C4-2B (cell line): ENCODE measurements around the gene LSM2.

Experiments used
- H3K27ac ChIP-seq: fragments of 450-650 bp; 2 replicates; pipeline ENCODE4 v1.5.1; 2017
- CTCF ChIP-seq: fragments of 450-650 bp; conservative IDR thresholded peaks from 2 replicates; pipeline ENCODE4 v1.5.1; 2017; ENCODE audit warnings: mild to moderate bottlenecking
- ZFX ChIP-seq: fragments of 450-650 bp; IDR thresholded peaks from 2 replicates; pipeline ENCODE4 v1.6.1; 2017

LSM2 gene

DNA sequence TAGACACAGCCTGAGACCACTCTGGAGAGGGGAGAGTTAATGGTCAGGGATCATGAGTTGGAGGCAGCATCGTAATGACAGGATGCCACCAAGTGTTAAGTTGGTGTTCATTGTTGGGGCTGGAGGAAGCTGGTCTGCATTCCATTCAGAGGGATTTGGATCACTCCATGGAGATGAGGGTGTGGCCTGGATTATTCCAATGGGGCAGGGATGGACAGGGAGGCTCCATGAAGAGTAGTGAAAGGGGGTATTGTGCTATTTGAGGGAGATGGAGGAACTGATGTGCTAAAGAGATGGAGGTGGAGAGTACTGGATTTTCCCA lies 43.2 kb downstream of the LSM2 start:
- TF ChIP-seq ZFX = no peak
- no peak for TF ChIP-seq CTCF
- no peak overlapping the region for H3K27ac ChIP-seq

GRCh38 chr6:31762878-31763618 lies 43.7 kb downstream of the LSM2 start:
- TF ChIP-seq ZFX (no peak), CTCF (no peak)
- no peak overlapping the region for H3K27ac ChIP-seq

- no peak within 1 kb of the TSS for H3K27ac ChIP-seq
- no peak for TF ChIP-seq CTCF
- no peak for TF ChIP-seq ZFX
These were observed 44.4 kb downstream of the LSM2 start, which contains the start of gene SAPCD1 for GRCh38 chr6:31762356-31762755. Gene SAPCD1 (plus strand): TSS chr6:31762656. CDS start chr6:31763055, 399 bp downstream.

DNA sequence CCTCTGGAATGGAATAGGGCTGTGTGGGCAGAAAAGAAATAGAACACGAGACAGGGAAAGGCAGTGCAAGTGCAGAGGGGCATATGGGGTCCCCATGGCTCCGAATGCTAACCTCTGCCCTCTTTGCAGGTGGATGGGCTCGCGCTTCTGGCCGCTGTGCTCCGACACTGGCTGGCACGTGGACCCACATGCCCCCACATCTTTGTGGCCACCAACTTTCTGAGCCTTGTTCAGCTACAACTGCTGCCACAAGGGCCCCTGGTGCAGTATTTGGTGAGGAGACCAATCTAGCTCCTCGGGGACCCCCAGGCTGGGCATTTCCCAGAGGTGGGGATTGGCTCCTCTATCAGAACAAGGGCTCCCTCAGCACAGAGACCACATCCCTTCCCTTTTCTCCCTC lies 45.4 kb downstream of the LSM2 start:
- TF ChIP-seq ZFX (no peak), CTCF (no peak)
- H3K27ac ChIP-seq = no peak overlapping the region

DNA sequence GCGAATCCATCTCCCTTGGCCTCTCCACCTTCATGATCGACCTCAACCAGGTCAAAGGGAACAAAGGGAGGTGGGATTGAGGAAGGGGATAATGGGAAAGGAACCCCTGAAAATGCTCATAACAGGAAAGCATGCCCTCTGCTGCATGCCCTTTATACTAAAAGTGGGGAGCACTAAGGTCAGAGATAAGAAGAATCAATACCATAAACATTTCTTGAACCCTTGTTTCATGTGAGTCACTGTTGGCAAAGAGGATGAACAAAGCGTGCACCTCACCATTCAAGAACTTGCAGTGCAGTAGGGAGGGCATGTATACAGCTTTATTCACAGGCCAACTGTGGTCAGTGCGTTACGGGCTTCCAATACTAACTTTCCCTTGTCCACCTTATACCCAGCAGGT lies 46.0 kb downstream of the LSM2 start:
- no peak overlapping the region for H3K27ac ChIP-seq
- TF ChIP-seq CTCF (no peak), ZFX (no peak)

DNA sequence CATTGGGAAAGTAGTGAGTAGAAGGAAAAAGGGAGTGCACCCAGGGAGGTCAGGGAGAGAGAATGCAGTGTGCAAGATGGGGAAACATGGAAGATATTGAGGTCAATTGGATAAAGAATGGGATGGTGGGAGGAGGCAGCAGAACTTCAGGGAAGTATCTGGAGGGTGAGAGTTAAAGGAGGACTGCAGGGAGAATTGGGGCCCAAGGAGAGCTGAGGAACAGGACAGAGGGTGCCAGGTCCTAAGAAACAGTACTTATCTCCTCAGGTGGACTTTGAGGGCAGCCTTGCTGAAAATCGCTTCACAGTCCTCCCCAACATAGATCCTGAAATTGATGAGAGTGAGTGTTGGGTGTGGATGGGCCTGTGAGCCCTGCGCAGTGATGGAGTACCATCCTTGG lies 48.5 kb downstream of the LSM2 start:
- TF ChIP-seq CTCF = no peak
- no peak for TF ChIP-seq ZFX
- H3K27ac ChIP-seq = no peak overlapping the region

DNA sequence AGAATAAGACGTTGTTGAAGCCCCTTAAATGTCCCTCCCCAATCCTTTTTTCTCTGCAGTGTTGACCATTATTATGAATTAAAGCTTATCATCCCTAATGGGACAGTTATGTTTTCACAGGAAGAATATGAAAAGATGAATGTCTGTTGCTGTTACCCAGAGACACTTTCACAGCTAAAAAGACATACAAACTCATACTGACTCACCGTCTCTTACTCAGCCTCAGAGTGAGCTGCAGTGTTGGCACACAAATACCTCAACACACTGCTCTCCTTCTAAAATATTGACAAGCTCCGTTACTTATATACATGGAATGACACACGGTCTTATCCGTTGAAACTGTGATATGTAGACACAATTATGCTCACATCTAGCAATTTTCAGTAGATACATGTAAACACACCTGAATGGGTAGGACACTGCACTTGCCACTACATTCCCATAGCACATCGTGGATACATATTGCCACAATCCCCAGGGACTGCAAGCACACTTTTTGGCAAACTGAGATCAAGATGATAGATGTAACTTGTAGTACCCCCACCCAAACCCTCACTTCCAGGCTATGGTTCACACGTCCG lies 53.9 kb downstream of the LSM2 start:
- H3K27ac ChIP-seq = no peak overlapping the region
- TF ChIP-seq CTCF (no peak), ZFX (no peak)
